ENCODE measurements around the gene SYNGR4. TPM values are rescaled to one million over a fixed set of nuclear protein-coding genes. Genes with fewer than 3 reads are reported as not detected.
"Not testable (repeated sequence)": the region's sequence is repeated elsewhere in the genome, so short reads cannot be mapped to it uniquely, and the experiment has no call there.

Gene SYNGR4, protein sequence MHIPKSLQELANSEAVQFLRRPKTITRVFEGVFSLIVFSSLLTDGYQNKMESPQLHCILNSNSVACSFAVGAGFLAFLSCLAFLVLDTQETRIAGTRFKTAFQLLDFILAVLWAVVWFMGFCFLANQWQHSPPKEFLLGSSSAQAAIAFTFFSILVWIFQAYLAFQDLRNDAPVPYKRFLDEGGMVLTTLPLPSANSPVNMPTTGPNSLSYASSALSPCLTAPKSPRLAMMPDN
- polyA plus RNA-seq (2013, experiment 1 of 4), result not detected
- not detected for polyA plus RNA-seq (2013, experiment 2 of 4)
- polyA plus RNA-seq (2013, experiment 3 of 4), result not detected
- polyA plus RNA-seq (2013, experiment 4 of 4), result 0.24 TPM

- WGBS, 2 experiments, result 4 to 5% methylated on average over 59 of the region's 59 CpGs
- H3K4me3 ChIP-seq (ENCODE audit: insufficient read depth, low read depth, low read length), result peak within 1 kb of the TSS; percentile 55
- no peaks in the 10 kb centered on the region for H3K27me3 ChIP-seq (ENCODE audit: control insufficient read depth, insufficient read depth, low read length, poor library complexity, severe bottlenecking)
- H3K36me3 ChIP-seq (ENCODE audit: control insufficient read depth, insufficient read depth, low read length), result no peaks in the 10 kb centered on the region
- peak within 1 kb of the TSS; percentile 20 for H3K27ac ChIP-seq (ENCODE audit: insufficient read depth, low read depth, low read length, poor library complexity, severe bottlenecking)
- no peaks in the 10 kb centered on the region for H3K4me1 ChIP-seq (ENCODE audit: control insufficient read depth, insufficient read depth, low read length)
- H3K9me3 ChIP-seq (ENCODE audit: control insufficient read depth, low read length), result no peaks in the 10 kb centered on the region
Observed at GRCh38 chr19:48363810-48364597, at the start of gene SYNGR4, which contains the start of gene TMEM143. SYNGR4 (plus strand) TSS chr19:48364367; CDS start chr19:48365843, 1,476 bp downstream. TMEM143 (minus strand) TSS chr19:48363940; CDS start chr19:48363920, 20 bp downstream.

GRCh38 chr19:48315712-48316111 lies 48.5 kb upstream of the SYNGR4 start:
- Histone ChIP-seq H3K4me3 (ENCODE audit: insufficient read depth, low read depth, low read length) (no peak overlapping the region), H3K27ac (ENCODE audit: insufficient read depth, low read depth, low read length, poor library complexity, severe bottlenecking) (no peak overlapping the region), H3K4me1 (ENCODE audit: control insufficient read depth, insufficient read depth, low read length) (peaks cover 7% of the 10 kb centered on the region), H3K9me3 (ENCODE audit: control insufficient read depth, low read length) (no peaks in the 10 kb centered on the region), H3K27me3 (ENCODE audit: control insufficient read depth, insufficient read depth, low read length, poor library complexity, severe bottlenecking) (no peaks in the 10 kb centered on the region), H3K36me3 (ENCODE audit: control insufficient read depth, insufficient read depth, low read length) (no peaks in the 10 kb centered on the region)
- 85 to 89% methylated on average over 6 to 7 of the region's 7 CpGs for WGBS, 2 experiments

- not testable (repeated sequence) for H3K4me1 ChIP-seq (ENCODE audit: control insufficient read depth, insufficient read depth, low read length); H3K9me3 ChIP-seq (ENCODE audit: control insufficient read depth, low read length); H3K27ac ChIP-seq (ENCODE audit: insufficient read depth, low read depth, low read length, poor library complexity, severe bottlenecking); H3K27me3 ChIP-seq (ENCODE audit: control insufficient read depth, insufficient read depth, low read length, poor library complexity, severe bottlenecking); H3K4me3 ChIP-seq (ENCODE audit: insufficient read depth, low read depth, low read length); H3K36me3 ChIP-seq (ENCODE audit: control insufficient read depth, insufficient read depth, low read length)
- 86 to 90% methylated on average over 9 of the region's 9 CpGs for WGBS, 2 experiments
Observed at GRCh38 chr19:48317708-48317960, 46.5 kb upstream of the SYNGR4 start.

- no peaks in the 10 kb centered on the region for H3K36me3 ChIP-seq (ENCODE audit: control insufficient read depth, insufficient read depth, low read length)
- H3K4me1 ChIP-seq (ENCODE audit: control insufficient read depth, insufficient read depth, low read length), result peaks cover 8% of the 10 kb centered on the region
- H3K9me3 ChIP-seq (ENCODE audit: control insufficient read depth, low read length), result no peaks in the 10 kb centered on the region
- 91 to 92% methylated on average over 21 of the region's 21 CpGs for WGBS, 2 experiments
- no peak overlapping the region for H3K4me3 ChIP-seq (ENCODE audit: insufficient read depth, low read depth, low read length)
- no peaks in the 10 kb centered on the region for H3K27me3 ChIP-seq (ENCODE audit: control insufficient read depth, insufficient read depth, low read length, poor library complexity, severe bottlenecking)
- H3K27ac ChIP-seq (ENCODE audit: insufficient read depth, low read depth, low read length, poor library complexity, severe bottlenecking), result no peak overlapping the region
Observed at GRCh38 chr19:48318286-48318987, 45.7 kb upstream of the SYNGR4 start.

- Histone ChIP-seq H3K27me3 (ENCODE audit: control insufficient read depth, insufficient read depth, low read length, poor library complexity, severe bottlenecking) (no peaks in the 10 kb centered on the region), H3K9me3 (ENCODE audit: control insufficient read depth, low read length) (no peaks in the 10 kb centered on the region), H3K36me3 (ENCODE audit: control insufficient read depth, insufficient read depth, low read length) (no peaks in the 10 kb centered on the region), H3K4me1 (ENCODE audit: control insufficient read depth, insufficient read depth, low read length) (peaks cover 10% of the 10 kb centered on the region), H3K27ac (ENCODE audit: insufficient read depth, low read depth, low read length, poor library complexity, severe bottlenecking) (no peak overlapping the region), H3K4me3 (ENCODE audit: insufficient read depth, low read depth, low read length) (no peak overlapping the region)
- WGBS, 2 experiments, result 51 to 59% methylated on average over 15 to 16 of the region's 16 CpGs
Observed at GRCh38 chr19:48319647-48320541, 44.3 kb upstream of the SYNGR4 start.

GRCh38 chr19:48321372-48321621 lies 42.9 kb upstream of the SYNGR4 start:
- peak overlapping the region; percentile 56 for H3K4me3 ChIP-seq (ENCODE audit: insufficient read depth, low read depth, low read length)
- 0 to 1% methylated on average over 22 of the region's 22 CpGs for WGBS, 2 experiments
- peaks cover 17% of the 10 kb centered on the region for H3K4me1 ChIP-seq (ENCODE audit: control insufficient read depth, insufficient read depth, low read length)
- peak overlapping the region; percentile 79 for H3K27ac ChIP-seq (ENCODE audit: insufficient read depth, low read depth, low read length, poor library complexity, severe bottlenecking)
- H3K36me3 ChIP-seq (ENCODE audit: control insufficient read depth, insufficient read depth, low read length), result no peaks in the 10 kb centered on the region
- no peaks in the 10 kb centered on the region for H3K9me3 ChIP-seq (ENCODE audit: control insufficient read depth, low read length)
- peaks cover 5% of the 10 kb centered on the region for H3K27me3 ChIP-seq (ENCODE audit: control insufficient read depth, insufficient read depth, low read length, poor library complexity, severe bottlenecking)

- Histone ChIP-seq H3K27ac (ENCODE audit: insufficient read depth, low read depth, low read length, poor library complexity, severe bottlenecking) (peak overlapping the region; percentile 79), H3K9me3 (ENCODE audit: control insufficient read depth, low read length) (no peaks in the 10 kb centered on the region), H3K36me3 (ENCODE audit: control insufficient read depth, insufficient read depth, low read length) (no peaks in the 10 kb centered on the region), H3K4me3 (ENCODE audit: insufficient read depth, low read depth, low read length) (peak overlapping the region; percentile 56), H3K4me1 (ENCODE audit: control insufficient read depth, insufficient read depth, low read length) (peaks cover 17% of the 10 kb centered on the region), H3K27me3 (ENCODE audit: control insufficient read depth, insufficient read depth, low read length, poor library complexity, severe bottlenecking) (peaks cover 5% of the 10 kb centered on the region)
- 6 to 7% methylated on average over 61 to 63 of the region's 63 CpGs for WGBS, 2 experiments
Observed at GRCh38 chr19:48321622-48322591, 42.3 kb upstream of the SYNGR4 start.

DNA sequence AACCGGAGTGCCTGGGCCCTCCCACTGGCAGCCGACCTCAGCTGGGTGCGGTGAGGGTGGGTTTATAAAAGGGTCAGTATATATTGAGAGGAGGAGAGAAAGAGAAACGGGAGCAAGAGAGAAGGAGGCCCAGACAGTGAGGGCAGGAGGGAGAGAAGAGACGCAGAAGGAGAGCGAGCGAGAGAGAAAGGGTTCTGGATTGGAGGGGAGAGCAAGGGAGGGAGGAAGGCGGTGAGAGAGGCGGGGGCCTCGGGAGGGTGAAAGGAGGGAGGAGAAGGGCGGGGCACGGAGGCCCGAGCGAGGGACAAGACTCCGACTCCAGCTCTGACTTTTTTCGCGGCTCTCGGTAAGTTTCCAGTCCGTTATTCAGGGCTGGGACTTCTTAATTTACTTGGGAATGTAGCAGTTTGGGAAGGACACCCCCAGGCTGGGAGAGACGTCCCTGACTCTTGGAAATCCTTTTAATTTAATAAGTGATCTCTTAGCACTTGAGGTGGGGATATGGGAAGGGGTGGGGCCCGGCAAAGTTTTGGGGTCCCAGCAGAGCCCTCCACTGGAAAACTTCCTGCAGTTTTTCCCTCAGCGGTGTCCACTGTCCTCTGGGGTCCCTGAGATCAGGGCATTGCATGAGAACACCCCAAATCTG lies 38.8 kb upstream of the SYNGR4 start, which contains the start of gene EMP3:
Gene EMP3, plus strand, starts transcription at position 288 of the 646 bp plus-strand sequence. CDS start 1,293 bp downstream, outside the sequence.
- H3K9me3 ChIP-seq (ENCODE audit: control insufficient read depth, low read length), result no peaks in the 10 kb centered on the region
- H3K4me3 ChIP-seq (ENCODE audit: insufficient read depth, low read depth, low read length), result peak within 1 kb of the TSS; percentile 45
- 4 to 5% methylated on average over 22 of the region's 22 CpGs for WGBS, 2 experiments
- no peaks in the 10 kb centered on the region for H3K36me3 ChIP-seq (ENCODE audit: control insufficient read depth, insufficient read depth, low read length)
- H3K27ac ChIP-seq (ENCODE audit: insufficient read depth, low read depth, low read length, poor library complexity, severe bottlenecking), result no peak within 1 kb of the TSS
- peaks cover 5% of the 10 kb centered on the region for H3K27me3 ChIP-seq (ENCODE audit: control insufficient read depth, insufficient read depth, low read length, poor library complexity, severe bottlenecking)
- H3K4me1 ChIP-seq (ENCODE audit: control insufficient read depth, insufficient read depth, low read length), result peaks cover 13% of the 10 kb centered on the region

Measured in ectodermal cell (in vitro differentiated cells).